Stimulated activated CD8-positive, alpha-beta memory T cell treated with anti-CD3 and anti-CD28 coated beads, Interleukin-12 subunit alpha, Interleukin-12 subunit beta, amount 100 ng/mL, for 24 hours (primary cell): Measurements from ENCODE around the gene FADS6.
"Not testable (repeated sequence)": the region's sequence is repeated elsewhere in the genome, so short reads cannot be mapped to it uniquely, and the experiment has no call there.

ENCODE experiments used
- DNase-seq: peaks from one replicate; pipeline ENCODE4 v3.0.0-alpha.2; 2020; ENCODE audit errors: extremely low read depth

The FADS6 gene

DNA sequence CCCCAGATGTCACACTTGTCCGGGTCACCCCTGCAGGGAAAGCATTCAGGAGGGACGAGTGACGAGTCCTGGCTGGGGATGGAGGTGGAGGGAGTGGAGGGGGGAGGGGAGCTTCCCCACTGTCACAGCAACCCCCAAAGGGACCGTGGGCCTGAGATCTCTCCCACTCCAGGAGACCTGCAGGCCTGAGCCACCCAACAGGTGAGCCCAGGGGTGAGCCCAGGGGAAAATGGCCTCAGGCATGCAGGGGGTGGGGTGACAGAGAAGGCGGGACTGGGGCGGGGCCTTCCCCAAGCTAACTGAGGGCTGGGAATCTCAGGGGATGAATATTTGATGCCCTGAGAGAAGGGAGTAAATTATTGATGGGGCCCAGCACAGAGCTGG lies 27.2 kb upstream of the FADS6 start:
- DNase-seq: no peak

- DNase-seq: no peak
Measured at GRCh38 chr17:74920306-74920620, 26.8 kb upstream of the FADS6 start.

GRCh38 chr17:74919440-74920305 lies 26.2 kb upstream of the FADS6 start:
- DNase-seq: no peak

GRCh38 chr17:74918906-74919305 lies 25.5 kb upstream of the FADS6 start:
- DNase-seq: no peak

- DNase-seq: no peak
Measured at GRCh38 chr17:74917430-74917829, 24.0 kb upstream of the FADS6 start.

GRCh38 chr17:74916851-74917199 lies 23.4 kb upstream of the FADS6 start:
- no peak for DNase-seq

- no peak for DNase-seq
Measured at GRCh38 chr17:74916136-74916850, 22.9 kb upstream of the FADS6 start.

DNA sequence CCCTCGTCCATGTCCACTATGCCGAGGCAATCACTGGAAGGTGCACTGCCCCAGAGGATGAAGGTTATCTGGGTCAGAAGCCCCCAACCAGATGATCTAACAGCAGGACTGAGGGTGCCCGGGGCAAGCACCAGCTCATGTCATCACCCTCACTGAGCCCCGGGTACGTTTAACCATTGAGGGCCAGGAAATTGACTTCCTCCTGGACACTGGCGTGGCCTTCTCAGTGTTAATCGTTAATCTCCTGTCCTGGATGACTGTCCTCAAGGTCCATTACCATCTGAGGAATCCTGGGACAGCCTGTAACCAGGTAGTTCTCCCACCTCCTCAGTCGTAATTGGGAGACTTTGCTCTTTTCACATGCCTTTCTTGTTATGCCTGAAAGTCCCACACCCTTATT lies 18.0 kb upstream of the FADS6 start:
- not testable (repeated sequence) for DNase-seq

GRCh38 chr17:74909097-74909496 lies 15.7 kb upstream of the FADS6 start:
- not testable (repeated sequence) for DNase-seq

DNA sequence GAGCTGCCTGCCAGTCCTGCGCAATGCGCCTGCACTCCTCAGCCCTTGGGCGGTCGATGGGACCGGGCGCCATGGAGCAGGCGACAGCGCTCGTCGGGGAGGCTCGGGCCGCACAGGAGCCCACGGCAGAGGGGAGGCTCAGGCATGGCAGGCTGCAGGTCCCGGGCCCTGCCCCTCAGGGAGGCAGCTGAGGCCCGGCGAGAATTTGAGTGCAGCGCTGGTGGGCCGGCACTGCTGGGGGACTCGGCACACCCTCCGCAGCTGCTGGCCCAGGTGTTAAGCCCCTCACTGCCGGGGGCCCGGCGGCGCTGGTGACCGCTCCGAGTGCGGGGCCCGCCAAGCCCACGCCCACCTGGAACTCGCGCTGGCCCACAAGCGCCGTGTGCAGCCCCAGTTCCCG lies 13.6 kb upstream of the FADS6 start:
- DNase-seq: no peak

GRCh38 chr17:74906214-74906793 lies 12.9 kb upstream of the FADS6 start:
- DNase-seq: not testable (repeated sequence)

GRCh38 chr17:74904687-74905409 lies 11.4 kb upstream of the FADS6 start:
- DNase-seq: no peak

- DNase-seq: no peak
Measured at GRCh38 chr17:74903671-74904070, 10.2 kb upstream of the FADS6 start.

DNA sequence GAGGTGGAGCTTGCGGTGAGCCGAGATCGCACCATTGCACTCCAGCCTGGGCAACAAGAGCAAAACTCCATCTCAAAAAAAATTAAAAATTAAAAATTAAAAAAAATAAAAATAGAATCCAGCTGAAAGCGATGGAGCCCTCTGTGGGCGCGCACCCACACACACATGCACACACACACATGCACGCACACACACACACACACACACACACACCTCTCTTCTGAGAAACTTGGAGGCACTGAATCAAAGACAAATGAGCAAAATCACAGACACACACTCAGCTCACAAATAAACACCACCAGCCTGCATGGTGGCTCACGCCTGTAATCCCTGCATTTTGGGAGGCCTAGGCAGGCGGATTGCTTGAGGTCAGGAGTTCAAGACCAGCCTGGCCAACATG lies 9.6 kb upstream of the FADS6 start:
- DNase-seq: no peak

DNA sequence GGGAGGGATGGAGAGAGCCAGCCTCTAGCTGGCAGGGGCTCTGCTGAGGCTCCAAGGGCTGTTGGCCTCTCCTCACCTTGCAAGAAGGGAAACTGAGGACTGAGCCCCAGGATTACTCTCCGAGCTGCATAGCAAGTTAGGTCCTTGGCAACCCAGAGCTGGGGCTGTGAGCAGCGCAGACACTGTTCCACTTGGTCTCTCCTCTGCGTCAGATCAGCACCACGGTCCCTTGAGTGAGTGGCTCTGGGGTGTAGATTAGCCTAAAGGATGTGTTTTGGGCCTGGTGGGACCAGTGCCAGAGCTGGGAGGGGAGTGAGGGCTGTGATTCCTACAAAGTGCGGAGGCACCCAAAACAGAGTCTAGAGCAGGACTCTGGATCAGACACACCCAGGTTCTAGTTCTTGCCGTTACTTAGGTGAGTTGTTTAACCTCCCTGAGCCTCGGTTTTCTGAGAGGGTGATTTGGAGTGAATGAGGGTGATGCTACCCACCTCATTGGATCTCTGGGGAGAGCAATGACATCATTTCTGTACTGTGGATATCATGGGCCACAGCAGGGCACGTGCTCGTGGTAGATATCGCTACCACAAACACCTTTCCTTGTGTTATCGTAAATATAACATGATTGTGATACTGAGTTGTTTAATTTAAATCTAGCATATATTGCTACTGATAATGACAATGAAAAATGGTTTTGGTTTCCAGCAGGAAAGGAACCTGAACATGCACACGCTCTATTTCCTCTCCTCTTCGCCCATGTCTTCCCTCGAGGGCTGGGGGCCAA lies 8.1 kb upstream of the FADS6 start:
- no peak for DNase-seq

DNA sequence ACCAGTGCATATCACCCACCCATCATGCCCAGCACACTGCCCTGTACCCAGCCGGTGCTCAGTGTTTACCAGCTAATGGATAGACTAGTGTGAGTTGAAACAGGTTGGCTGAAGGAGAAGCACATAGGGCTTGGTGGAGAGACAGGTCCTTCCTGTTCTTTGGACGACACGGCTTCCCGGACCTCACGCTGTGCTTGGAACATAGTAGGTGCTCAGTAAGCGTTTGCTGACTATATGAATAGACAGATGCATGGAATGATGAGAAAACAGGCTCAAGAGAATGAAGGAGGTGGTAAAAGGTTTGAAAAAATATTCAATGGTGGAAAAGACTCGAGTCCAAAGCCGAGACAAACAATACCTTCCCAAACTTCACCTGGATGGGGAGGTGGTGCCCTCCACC lies 6.8 kb upstream of the FADS6 start:
- DNase-seq: no peak

- DNase-seq: no peak
Measured at GRCh38 chr17:74898376-74898946, 5.0 kb upstream of the FADS6 start.

GRCh38 chr17:74893936-74894671 lies 671 bp upstream of the FADS6 start:
- no peak for DNase-seq

DNA sequence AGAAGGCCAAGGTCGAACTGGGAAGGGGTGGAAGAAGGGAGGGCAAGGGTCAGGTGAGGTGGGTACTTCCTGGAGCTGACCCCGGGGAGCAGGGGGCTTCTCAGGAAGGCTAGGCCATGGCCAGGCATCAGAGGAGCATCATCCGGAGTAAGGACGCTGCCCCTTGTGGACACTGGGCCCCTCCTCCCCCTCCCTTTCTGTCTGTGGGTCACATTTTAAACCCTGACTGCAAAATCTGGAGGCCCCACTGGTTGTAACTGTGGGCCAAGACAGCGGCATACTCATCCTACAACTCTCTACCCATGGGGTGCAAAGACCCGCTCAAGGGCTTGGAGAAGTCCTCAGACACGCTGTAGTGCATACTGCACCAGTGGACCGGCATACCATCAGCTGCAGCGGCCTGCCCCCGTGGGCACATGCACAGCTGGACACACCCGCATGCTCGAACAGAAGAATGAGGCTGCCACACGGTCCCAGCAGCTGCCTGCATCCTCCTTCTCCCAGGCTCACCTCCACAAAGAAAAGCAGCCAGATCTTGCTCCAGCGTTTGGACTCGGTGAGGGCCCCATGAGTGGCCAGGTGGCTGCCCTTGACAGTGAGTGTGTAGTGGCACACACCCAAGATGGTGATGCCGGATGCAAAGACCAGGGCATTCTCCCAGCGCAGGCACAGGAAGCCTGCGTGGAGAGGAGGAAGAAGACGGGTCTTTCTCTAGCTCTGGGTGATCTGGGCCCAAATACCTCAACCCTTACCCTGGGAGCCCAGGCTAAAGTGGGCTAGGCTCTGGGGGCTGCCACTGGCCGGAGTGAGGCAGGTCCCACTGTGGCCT lies 1.2 kb downstream of the FADS6 start:
- DNase-seq: no peak

DNA sequence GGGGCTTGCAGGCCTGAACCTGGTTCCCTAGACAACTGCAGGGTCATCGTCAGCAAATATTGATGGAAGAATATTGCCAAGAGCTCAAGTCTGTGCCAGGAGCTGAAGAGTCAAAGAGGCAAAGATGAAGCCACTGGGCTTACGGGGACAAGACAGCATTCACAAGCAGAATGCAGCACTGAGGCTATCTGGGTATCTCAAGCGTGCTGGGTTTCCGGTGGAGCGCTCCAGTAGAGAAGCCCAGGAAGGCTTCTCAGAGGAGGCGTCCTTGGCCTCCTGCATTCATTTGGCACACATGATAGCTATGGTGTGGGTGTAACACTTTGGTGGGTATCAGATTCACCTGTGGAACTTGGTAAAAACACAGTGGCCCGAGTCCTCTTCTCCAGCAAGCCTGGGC lies 2.9 kb downstream of the FADS6 start:
- DNase-seq: no peak
